ENCODE results near the gene FAM13A. TPM values are rescaled to one million over a fixed set of nuclear protein-coding genes. Genes with fewer than 3 reads are reported as not detected.
"Not testable (repeated sequence)": the region's sequence is repeated elsewhere in the genome, so short reads cannot be mapped to it uniquely, and the experiment has no call there.

The FAM13A gene
- polyA plus RNA-seq, 1 of the 3 experiments (the other 2 are of a cell fraction), result 0.67 TPM

- no peak for DNase-seq
- Histone ChIP-seq H3K4me3 (ENCODE audit: low read depth in 2 of 2, low read length in 1 of 2) (no peak overlapping the region), H3K4me2 (no peak overlapping the region), H3F3A (replicated peaks; ENCODE audit: insufficient read depth) (no peaks in the 10 kb centered on the region), H3K27ac (ENCODE audit: low read depth in 2 of 2, low read length in 1 of 2) (no peak overlapping the region), H3K9me2 (no peaks in the 10 kb centered on the region), H4K20me1 (ENCODE audit: insufficient read depth) (no peaks in the 10 kb centered on the region), H2AFZ (ENCODE audit: low read depth) (no peak overlapping the region), H3K9ac (no peak overlapping the region), H3K36me3 (replicated peaks in 1 of 2; ENCODE audit: control insufficient read depth in 1 of 2, insufficient read depth in 2 of 2, low read length in 1 of 2) (no peaks in the 10 kb centered on the region), H3K9me3 (no peaks in the 10 kb centered on the region), H3K79me2 (ENCODE audit: insufficient read depth) (no peaks in the 10 kb centered on the region), H3K4me1 (ENCODE audit: control insufficient read depth in 1 of 2, insufficient read depth in 2 of 2, low read depth in 1 of 2, low read length in 1 of 2) (peaks cover 0 to 8% of the 10 kb centered on the region in 2 experiments; a peak in 2 of 4 replicates), H3K27me3 (ENCODE audit: insufficient read depth) (no peaks in the 10 kb centered on the region)
- ChIA-PET CTCF (no interaction called here), POLR2A (no interaction called here)
- no peak for TF ChIP-seq CTCF (IDR thresholded peaks at IDR 0.05)
- no peak for TF ChIP-seq IRF3 (IDR thresholded peaks at IDR 0.05; ENCODE audit: low read depth, low read length)
- TF ChIP-seq GABPA (IDR thresholded peaks at IDR 0.05; ENCODE audit: low read depth), result no peak
- no peak for TF ChIP-seq FOSL2 (IDR thresholded peaks at IDR 0.05; ENCODE audit: borderline replicate concordance, low read depth)
- TF ChIP-seq REST (IDR thresholded peaks at IDR 0.05; ENCODE audit: low read depth, low read length), result no peak
- 93% methylated on average over 4 of the region's 5 CpGs for WGBS (ENCODE audit: low lambda C conversion rate)
Measured at GRCh38 chr4:89006307-89006706, 50.7 kb downstream of the FAM13A start.

- H3K9ac ChIP-seq; H4K20me1 ChIP-seq (ENCODE audit: insufficient read depth); H3F3A ChIP-seq (replicated peaks; ENCODE audit: insufficient read depth); H3K27me3 ChIP-seq (ENCODE audit: insufficient read depth); DNase-seq; H3K9me2 ChIP-seq; POLR2A ChIA-PET; H3K4me2 ChIP-seq; H3K36me3 ChIP-seq (replicated peaks in 1 of 2; ENCODE audit: control insufficient read depth in 1 of 2, insufficient read depth in 2 of 2, low read length in 1 of 2); H3K27ac ChIP-seq (ENCODE audit: low read depth in 2 of 2, low read length in 1 of 2); H3K79me2 ChIP-seq (ENCODE audit: insufficient read depth); H3K4me3 ChIP-seq (ENCODE audit: low read depth in 2 of 2, low read length in 1 of 2); H3K9me3 ChIP-seq; H2AFZ ChIP-seq (ENCODE audit: low read depth): not testable (repeated sequence)
- CTCF ChIA-PET, result interaction anchor here (2.3 kb wide), 1 partner anchor 18 kb away, joined by 9 read pairs; no protein-coding TSS in a partner anchor
- peaks cover 0 to 10% of the 10 kb centered on the region in 2 experiments; a peak in 2 of 4 replicates for H3K4me1 ChIP-seq (ENCODE audit: control insufficient read depth in 1 of 2, insufficient read depth in 2 of 2, low read depth in 1 of 2, low read length in 1 of 2)
- 70% methylated on average over 1 of the region's 1 CpG for WGBS (ENCODE audit: low lambda C conversion rate)
Measured at GRCh38 chr4:89005066-89005465, 51.9 kb downstream of the FAM13A start.
